GM23338 (cell line): ENCODE measurements around the gene NANOGP8. TPM values are rescaled to one million over a fixed set of nuclear protein-coding genes. Genes with fewer than 3 reads are reported as not detected.

ENCODE experiments used
- ATAC-seq: fragments of 200-7000 bp; cut with Tn5 transposase; 3 replicates; pipeline ENCODE4 v1.9.1; 2020
- DNase-seq: peaks from one replicate; pipeline ENCODE4 v3.0.0-alpha.2; 2015; ENCODE audit warnings: low spot score
- H2AFZ ChIP-seq: fragments of 200-600 bp; sonication (generic); 2 replicates; pipeline ENCODE4 v1.8.0; 2016; ENCODE audit warnings: antibody characterized with exemption, mild to moderate bottlenecking, moderate library complexity
- H3F3A ChIP-seq: fragments of 200-600 bp; sonication (generic); replicated peaks from 2 replicates; pipeline ENCODE4 v1.8.0; 2017; ENCODE audit warnings: antibody characterized with exemption, mixed run types, low read depth
- H3K27ac ChIP-seq: fragments of 200-600 bp; sonication (generic); 2 replicates; pipeline ENCODE4 v1.6.1; 2016; ENCODE audit warnings: low read depth
- H3K27me3 ChIP-seq: fragments of 200-600 bp; sonication (generic); 2 replicates; pipeline ENCODE4 v1.8.0; 2016; ENCODE audit warnings: mild to moderate bottlenecking, mixed run types, moderate library complexity; ENCODE audit not compliant: insufficient read depth
- H3K36me3 ChIP-seq: fragments of 200-600 bp; sonication (generic); 2 replicates; pipeline ENCODE4 v1.8.0; 2016; ENCODE audit warnings: mild to moderate bottlenecking; ENCODE audit not compliant: insufficient read depth
- H3K4me1 ChIP-seq: fragments of 200-600 bp; sonication (generic); 2 replicates; pipeline ENCODE4 v1.8.0; 2016; ENCODE audit warnings: mild to moderate bottlenecking, moderate library complexity; ENCODE audit not compliant: insufficient read depth
- H3K4me2 ChIP-seq: fragments of 200-600 bp; sonication (generic); 2 replicates; pipeline ENCODE4 v1.7.1; 2017; ENCODE audit warnings: mixed run types
- H3K4me3 ChIP-seq: fragments of 200-600 bp; sonication (generic); 2 replicates; pipeline ENCODE4 v1.6.1; 2016; ENCODE audit warnings: mixed run types
- H3K79me2 ChIP-seq: fragments of 200-600 bp; sonication (generic); replicated peaks from 2 replicates; pipeline ENCODE4 v1.8.0; 2017; ENCODE audit warnings: mild to moderate bottlenecking; ENCODE audit not compliant: insufficient read depth
- H3K9me2 ChIP-seq: fragments of 200-600 bp; sonication (generic); 2 replicates; pipeline ENCODE4 v1.8.0; 2017; ENCODE audit not compliant: insufficient read depth
- H4K20me1 ChIP-seq: fragments of 200-600 bp; sonication (generic); replicated peaks from 2 replicates; pipeline ENCODE4 v1.8.0; 2017; ENCODE audit warnings: mild to moderate bottlenecking; ENCODE audit not compliant: insufficient read depth
- H3K27ac Mint-ChIP-seq: 2 replicates; pipeline ENCODE4 v1.8.0; 2020; ENCODE audit warnings: inconsistent platforms, mild to moderate bottlenecking, moderate library complexity, mixed read lengths
- H3K27me3 Mint-ChIP-seq: 3 replicates; pipeline ENCODE4 v1.8.0; 2022; ENCODE audit warnings: low read depth, mild to moderate bottlenecking, moderate library complexity, mixed read lengths, inconsistent platforms; ENCODE audit not compliant: insufficient read depth, poor library complexity
- H3K36me3 Mint-ChIP-seq: 3 replicates; pipeline ENCODE4 v1.8.0; 2021; ENCODE audit warnings: low read depth, mild to moderate bottlenecking, inconsistent platforms, moderate library complexity, mixed read lengths
- H3K4me1 Mint-ChIP-seq: 3 replicates; pipeline ENCODE4 v1.8.0; 2020; ENCODE audit warnings: mild to moderate bottlenecking, inconsistent platforms, mixed read lengths
- H3K4me3 Mint-ChIP-seq: 3 replicates; pipeline ENCODE4 v1.8.0; 2021; ENCODE audit warnings: moderate library complexity, mild to moderate bottlenecking, inconsistent platforms, mixed read lengths
- H3K9me3 Mint-ChIP-seq: 3 replicates; pipeline ENCODE4 v1.8.0; 2020; ENCODE audit warnings: moderate library complexity, mild to moderate bottlenecking, inconsistent platforms, mixed read lengths
- CREB1 ChIP-seq: fragments of 250-450 bp; sonication (Bioruptor Pico); IDR thresholded peaks from 2 replicates; pipeline ENCODE4 v1.5.0; 2020; ENCODE audit warnings: low read depth, mild to moderate bottlenecking, moderate library complexity
- EZH2phosphoT487 ChIP-seq: fragments of 200-600 bp; sonication (generic); IDR thresholded peaks from one replicate; pipeline ENCODE4 v1.8.1; 2018; ENCODE audit warnings: antibody characterized with exemption; ENCODE audit not compliant: unreplicated experiment
- NANOG ChIP-seq: IDR thresholded peaks from 2 replicates; pipeline ENCODE4 v1.6.1; 2016; ENCODE audit warnings: antibody characterized with exemption, borderline replicate concordance
- POLR2AphosphoS5 ChIP-seq: IDR thresholded peaks from 2 replicates; pipeline ENCODE4 v1.6.1; 2016; ENCODE audit warnings: antibody characterized with exemption, low read depth
- STAT1 ChIP-seq: IDR thresholded peaks from one replicate; pipeline ENCODE4 v1.6.1; 2016; ENCODE audit warnings: antibody characterized with exemption; ENCODE audit not compliant: unreplicated experiment
- ZNF114 ChIP-seq: fragments of 250-450 bp; sonication (Bioruptor Pico); IDR thresholded peaks from 2 replicates; pipeline ENCODE4 v1.5.0; 2020; ENCODE audit warnings: mild to moderate bottlenecking, moderate library complexity
- polyA plus RNA-seq: library from polyadenylated mRNA; unstranded; fragments of >200 nt; fragmentation: Nextera tagmentation; extraction: Ambion mirVana; gene quantifications from 2 replicates; pipeline ENCODE4 v1.2.1, GENCODE V29; 2016
- total RNA-seq: library from RNA; depleted of rRNA; stranded (reverse); fragments of >200 nt; shearing (Covaris generic); gene quantifications from 2 replicates; pipeline ENCODE4 v1.2.3, GENCODE V29; 2014
- TF ChIP-seq, protein P1 (sequence below): IDR thresholded peaks from 2 replicates; pipeline ENCODE4 v1.6.1; 2016; ENCODE audit warnings: antibody characterized with exemption
- TF ChIP-seq, protein P2 (sequence below), 2 experiments: fragments of 200-600 bp in 1 of 2; sonication (generic) in 1 of 2; conservative IDR thresholded peaks; 2 replicates each; pipeline versions ENCODE4 v1.5.1 to v1.6.1; 2016 to 2017; ENCODE audit warnings: antibody characterized with exemption in 2 of 2, low read depth in 2 of 2, mild to moderate bottlenecking in 2 of 2, moderate library complexity in 1 of 2
- TF ChIP-seq, protein P3 (sequence below): IDR thresholded peaks from one replicate; pipeline ENCODE4 v1.6.1; 2018; ENCODE audit warnings: antibody characterized with exemption; ENCODE audit not compliant: unreplicated experiment

The NANOGP8 gene
- total and polyA plus RNA-seq, 2 experiments from 2014 or later = 8.5 to 53.4 TPM

DNA sequence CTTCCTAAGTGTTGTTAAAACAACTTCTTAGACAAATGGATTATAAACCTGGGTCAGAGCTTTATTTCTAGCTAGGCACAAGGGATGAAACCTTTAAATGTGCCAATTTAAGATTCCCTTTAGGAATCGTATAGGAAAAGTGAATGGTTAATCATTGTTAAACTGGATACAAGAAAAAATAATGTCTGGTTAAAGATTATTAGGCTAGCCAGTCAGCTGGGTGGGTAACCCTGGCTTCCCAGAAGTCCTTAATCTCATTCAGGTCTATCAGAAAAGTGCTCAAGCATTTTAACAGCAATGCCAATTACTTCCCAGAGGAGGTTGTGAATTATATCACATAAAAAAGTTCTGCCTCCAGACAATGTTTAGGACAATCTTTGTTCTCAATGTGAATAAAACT lies 37.6 kb downstream of the NANOGP8 start (continued):
- TF ChIP-seq, protein P1, sequence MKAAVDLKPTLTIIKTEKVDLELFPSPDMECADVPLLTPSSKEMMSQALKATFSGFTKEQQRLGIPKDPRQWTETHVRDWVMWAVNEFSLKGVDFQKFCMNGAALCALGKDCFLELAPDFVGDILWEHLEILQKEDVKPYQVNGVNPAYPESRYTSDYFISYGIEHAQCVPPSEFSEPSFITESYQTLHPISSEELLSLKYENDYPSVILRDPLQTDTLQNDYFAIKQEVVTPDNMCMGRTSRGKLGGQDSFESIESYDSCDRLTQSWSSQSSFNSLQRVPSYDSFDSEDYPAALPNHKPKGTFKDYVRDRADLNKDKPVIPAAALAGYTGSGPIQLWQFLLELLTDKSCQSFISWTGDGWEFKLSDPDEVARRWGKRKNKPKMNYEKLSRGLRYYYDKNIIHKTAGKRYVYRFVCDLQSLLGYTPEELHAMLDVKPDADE = no peak
- TF ChIP-seq STAT1 (no peak), CREB1 (no peak), POLR2AphosphoS5 (no peak), ZNF114 (no peak), EZH2phosphoT487 (no peak)
- TF ChIP-seq, protein P2, sequence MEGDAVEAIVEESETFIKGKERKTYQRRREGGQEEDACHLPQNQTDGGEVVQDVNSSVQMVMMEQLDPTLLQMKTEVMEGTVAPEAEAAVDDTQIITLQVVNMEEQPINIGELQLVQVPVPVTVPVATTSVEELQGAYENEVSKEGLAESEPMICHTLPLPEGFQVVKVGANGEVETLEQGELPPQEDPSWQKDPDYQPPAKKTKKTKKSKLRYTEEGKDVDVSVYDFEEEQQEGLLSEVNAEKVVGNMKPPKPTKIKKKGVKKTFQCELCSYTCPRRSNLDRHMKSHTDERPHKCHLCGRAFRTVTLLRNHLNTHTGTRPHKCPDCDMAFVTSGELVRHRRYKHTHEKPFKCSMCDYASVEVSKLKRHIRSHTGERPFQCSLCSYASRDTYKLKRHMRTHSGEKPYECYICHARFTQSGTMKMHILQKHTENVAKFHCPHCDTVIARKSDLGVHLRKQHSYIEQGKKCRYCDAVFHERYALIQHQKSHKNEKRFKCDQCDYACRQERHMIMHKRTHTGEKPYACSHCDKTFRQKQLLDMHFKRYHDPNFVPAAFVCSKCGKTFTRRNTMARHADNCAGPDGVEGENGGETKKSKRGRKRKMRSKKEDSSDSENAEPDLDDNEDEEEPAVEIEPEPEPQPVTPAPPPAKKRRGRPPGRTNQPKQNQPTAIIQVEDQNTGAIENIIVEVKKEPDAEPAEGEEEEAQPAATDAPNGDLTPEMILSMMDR (conservative IDR thresholded peaks at IDR 0.05; ENCODE audit: low read depth in 2 of 2) = no peak
- TF ChIP-seq, protein P3, sequence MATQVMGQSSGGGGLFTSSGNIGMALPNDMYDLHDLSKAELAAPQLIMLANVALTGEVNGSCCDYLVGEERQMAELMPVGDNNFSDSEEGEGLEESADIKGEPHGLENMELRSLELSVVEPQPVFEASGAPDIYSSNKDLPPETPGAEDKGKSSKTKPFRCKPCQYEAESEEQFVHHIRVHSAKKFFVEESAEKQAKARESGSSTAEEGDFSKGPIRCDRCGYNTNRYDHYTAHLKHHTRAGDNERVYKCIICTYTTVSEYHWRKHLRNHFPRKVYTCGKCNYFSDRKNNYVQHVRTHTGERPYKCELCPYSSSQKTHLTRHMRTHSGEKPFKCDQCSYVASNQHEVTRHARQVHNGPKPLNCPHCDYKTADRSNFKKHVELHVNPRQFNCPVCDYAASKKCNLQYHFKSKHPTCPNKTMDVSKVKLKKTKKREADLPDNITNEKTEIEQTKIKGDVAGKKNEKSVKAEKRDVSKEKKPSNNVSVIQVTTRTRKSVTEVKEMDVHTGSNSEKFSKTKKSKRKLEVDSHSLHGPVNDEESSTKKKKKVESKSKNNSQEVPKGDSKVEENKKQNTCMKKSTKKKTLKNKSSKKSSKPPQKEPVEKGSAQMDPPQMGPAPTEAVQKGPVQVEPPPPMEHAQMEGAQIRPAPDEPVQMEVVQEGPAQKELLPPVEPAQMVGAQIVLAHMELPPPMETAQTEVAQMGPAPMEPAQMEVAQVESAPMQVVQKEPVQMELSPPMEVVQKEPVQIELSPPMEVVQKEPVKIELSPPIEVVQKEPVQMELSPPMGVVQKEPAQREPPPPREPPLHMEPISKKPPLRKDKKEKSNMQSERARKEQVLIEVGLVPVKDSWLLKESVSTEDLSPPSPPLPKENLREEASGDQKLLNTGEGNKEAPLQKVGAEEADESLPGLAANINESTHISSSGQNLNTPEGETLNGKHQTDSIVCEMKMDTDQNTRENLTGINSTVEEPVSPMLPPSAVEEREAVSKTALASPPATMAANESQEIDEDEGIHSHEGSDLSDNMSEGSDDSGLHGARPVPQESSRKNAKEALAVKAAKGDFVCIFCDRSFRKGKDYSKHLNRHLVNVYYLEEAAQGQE = no peak

DNA sequence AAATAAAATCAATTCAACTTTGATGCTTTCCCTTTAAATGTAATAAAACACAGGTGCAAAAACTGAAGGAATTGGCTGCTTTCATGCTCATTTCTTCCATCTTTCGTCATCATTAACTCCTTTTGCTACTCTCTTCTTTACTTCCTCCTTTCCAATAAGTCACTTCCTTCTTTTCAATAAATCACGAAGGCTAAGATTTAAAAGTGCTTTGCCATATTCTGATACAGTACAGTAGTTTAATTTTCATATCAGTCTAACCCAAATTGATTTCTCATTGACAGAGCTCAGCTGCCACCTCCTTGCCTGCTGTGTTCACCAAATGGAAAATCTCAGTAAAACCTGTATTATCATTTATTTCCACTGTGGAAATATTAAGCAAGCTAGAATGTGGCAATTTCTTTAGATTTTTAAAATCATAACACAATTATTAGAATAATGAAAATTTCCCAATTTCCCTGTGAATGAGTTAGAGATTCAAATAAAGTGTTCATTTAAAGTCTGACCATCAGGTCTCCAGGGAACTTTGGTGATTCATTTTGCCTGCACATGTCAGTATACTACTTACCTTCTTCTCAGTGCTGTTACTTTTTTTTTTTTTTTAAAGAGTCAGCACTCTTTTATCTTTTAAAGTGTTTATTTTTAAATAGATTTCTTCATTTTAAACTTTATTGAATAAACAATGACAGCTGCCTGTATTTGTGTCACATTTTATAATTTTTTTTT lies 41.6 kb downstream of the NANOGP8 start:
- no peak for TF ChIP-seq NANOG
- no peak for TF ChIP-seq EZH2phosphoT487
- peaks cover 6% of the 10 kb centered on the region for H3K27me3 Mint-ChIP-seq
- peaks cover 2% of the 10 kb centered on the region for H3F3A ChIP-seq
- no peaks in the 10 kb centered on the region for H3K79me2 ChIP-seq
- DNase-seq (no peak), ATAC-seq (no peak)
- H3K36me3 Mint-ChIP-seq = peaks cover 3% of the 10 kb centered on the region; the same call in 1 of the 3 replicates
- no peak overlapping the region for H2AFZ ChIP-seq
- H3K36me3 ChIP-seq = no peaks in the 10 kb centered on the region
- peaks cover 23% of the 10 kb centered on the region for H3K4me1 ChIP-seq
- H3K4me2 ChIP-seq = no peak overlapping the region
- peaks cover 27% of the 10 kb centered on the region for H3K4me1 Mint-ChIP-seq
- no peaks in the 10 kb centered on the region for H4K20me1 ChIP-seq
- no peak overlapping the region for H3K27ac Mint-ChIP-seq
- no peak overlapping the region for H3K27ac ChIP-seq
- H3K4me3 ChIP-seq = no peak overlapping the region
- H3K27me3 ChIP-seq = no peaks in the 10 kb centered on the region
- H3K9me3 Mint-ChIP-seq = no peaks in the 10 kb centered on the region
- H3K9me2 ChIP-seq = no peaks in the 10 kb centered on the region
- H3K4me3 Mint-ChIP-seq = no peak overlapping the region
